NB4 (cell line): ENCODE measurements around the gene MALAT1.

Source experiments
- DNase-seq: peaks from one replicate; pipeline ENCODE4 v3.0.0; 2010; ENCODE audit warnings: low read depth
- H3K4me3 ChIP-seq: one replicate; pipeline ENCODE4 v1.5.1; 2011; ENCODE audit warnings: mild to moderate bottlenecking, low read depth, low read length, moderate library complexity
- MYC ChIP-seq: IDR thresholded peaks from 2 replicates; pipeline ENCODE4 v1.6.1; 2011; ENCODE audit warnings: low read depth, low read length
- POLR2A ChIP-seq: IDR thresholded peaks from 2 replicates; pipeline ENCODE4 v1.6.1; 2011; ENCODE audit warnings: mild to moderate bottlenecking; ENCODE audit not compliant: insufficient read length; ENCODE audit errors: extremely low read depth
- TF ChIP-seq, protein P1 (sequence below): IDR thresholded peaks from one replicate; pipeline ENCODE4 v1.5.1; 2012; ENCODE audit warnings: low read depth, low read length
- TF ChIP-seq, protein P2 (sequence below): IDR thresholded peaks from 2 replicates; pipeline ENCODE4 v1.6.1; 2011; ENCODE audit warnings: low read depth, low read length

MALAT1 gene

DNA sequence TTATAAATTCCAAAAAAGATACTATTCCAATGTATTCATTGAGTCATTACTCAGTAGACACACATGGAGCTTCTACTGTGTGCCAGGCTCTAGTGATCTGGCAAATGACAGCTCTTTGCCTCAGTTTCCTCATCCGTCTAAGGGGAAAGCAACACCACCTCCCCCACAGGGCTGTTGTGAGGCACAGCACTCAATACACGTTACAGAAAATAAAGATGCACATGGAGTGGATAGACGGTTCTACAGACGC, 6.5 kb upstream of the MALAT1 start:
- no peak overlapping the region for H3K4me3 ChIP-seq
- peak; percentile 18 for DNase-seq
- TF ChIP-seq MYC (peak; percentile 13; the same call in 1 of the 2 replicates), POLR2A (no peak)

DNA sequence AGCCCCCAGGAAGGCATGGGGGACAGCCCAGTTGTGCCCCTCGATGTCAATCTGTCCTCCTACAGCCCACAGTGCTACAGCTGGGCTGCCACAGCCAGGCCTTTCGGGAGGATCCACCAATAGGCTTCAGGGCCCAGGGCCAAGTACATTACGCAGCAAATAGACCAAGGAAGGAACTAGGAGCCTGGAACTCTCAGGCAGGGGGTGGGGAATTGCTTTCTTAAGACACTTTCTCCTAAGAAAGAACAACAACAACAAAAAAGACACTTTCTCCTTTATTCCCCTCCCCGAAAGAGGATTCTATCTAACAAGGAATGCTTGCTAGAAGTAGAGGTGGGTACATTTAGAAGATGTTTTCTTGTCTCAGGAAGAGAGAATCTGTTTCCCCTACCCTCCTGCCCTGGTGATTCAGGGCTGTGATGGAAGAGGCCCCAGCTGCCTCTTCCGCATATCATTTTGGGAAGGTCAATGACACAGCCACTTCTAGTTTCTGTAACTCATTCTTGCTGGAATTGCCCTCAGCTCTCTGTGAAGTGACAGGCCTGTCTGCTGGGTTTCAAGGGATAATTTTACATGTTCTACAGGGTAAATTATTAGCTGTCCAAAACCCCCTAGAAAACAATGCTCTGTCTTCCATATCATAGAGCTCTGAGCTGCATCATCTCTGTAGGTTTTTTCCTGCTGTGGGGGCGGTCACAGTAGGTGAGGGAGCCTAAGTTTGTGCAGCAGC, 6.0 kb upstream of the MALAT1 start:
- H3K4me3 ChIP-seq = no peak overlapping the region
- peak; percentile 63 for DNase-seq
- TF ChIP-seq, protein P1, sequence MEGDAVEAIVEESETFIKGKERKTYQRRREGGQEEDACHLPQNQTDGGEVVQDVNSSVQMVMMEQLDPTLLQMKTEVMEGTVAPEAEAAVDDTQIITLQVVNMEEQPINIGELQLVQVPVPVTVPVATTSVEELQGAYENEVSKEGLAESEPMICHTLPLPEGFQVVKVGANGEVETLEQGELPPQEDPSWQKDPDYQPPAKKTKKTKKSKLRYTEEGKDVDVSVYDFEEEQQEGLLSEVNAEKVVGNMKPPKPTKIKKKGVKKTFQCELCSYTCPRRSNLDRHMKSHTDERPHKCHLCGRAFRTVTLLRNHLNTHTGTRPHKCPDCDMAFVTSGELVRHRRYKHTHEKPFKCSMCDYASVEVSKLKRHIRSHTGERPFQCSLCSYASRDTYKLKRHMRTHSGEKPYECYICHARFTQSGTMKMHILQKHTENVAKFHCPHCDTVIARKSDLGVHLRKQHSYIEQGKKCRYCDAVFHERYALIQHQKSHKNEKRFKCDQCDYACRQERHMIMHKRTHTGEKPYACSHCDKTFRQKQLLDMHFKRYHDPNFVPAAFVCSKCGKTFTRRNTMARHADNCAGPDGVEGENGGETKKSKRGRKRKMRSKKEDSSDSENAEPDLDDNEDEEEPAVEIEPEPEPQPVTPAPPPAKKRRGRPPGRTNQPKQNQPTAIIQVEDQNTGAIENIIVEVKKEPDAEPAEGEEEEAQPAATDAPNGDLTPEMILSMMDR = no peak
- no peak for TF ChIP-seq MYC
- no peak for TF ChIP-seq POLR2A
- TF ChIP-seq, protein P2, sequence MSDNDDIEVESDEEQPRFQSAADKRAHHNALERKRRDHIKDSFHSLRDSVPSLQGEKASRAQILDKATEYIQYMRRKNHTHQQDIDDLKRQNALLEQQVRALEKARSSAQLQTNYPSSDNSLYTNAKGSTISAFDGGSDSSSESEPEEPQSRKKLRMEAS = no peak

DNA sequence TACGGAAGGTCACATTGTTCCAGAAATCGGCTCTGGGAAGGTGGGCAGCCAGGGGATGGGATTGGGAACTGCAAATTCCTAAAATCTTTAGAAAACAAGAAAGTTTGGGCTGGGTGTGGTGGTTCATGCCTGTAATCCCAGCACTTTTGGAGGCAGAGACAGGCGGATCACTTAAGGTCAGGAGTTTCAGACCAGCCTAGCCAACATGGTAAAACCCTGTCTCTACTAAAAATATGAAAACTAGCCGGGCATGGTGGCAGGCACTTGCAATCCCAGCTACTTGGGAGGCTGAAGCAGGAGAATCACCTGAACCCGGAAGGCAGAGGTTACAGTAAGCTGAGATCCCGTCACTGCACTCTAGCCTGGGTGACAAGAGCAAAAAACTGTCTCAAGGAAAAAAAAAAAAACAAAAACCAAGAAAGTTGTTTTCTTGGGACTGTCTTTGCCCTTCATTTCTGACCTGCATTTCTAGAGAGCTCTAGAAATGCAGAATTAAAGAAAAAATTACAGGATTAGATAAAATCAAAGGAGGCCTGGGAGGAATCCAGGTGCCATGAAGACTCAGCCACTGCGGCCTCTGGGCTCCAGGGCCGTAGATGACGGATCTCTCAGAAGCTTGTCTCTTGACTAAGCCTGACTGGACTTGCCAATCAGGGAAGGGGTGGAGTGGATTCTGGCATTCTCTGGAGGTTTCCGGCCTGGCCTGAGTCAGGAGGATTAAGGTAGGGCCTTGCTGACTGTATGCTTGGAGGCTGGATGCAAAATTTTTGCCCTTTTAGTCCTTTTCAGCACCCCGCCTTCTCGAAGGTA, 5.3 kb upstream of the MALAT1 start:
- no peak for TF ChIP-seq POLR2A
- TF ChIP-seq, protein P2 = no peak
- TF ChIP-seq, protein P1 = no peak
- no peak for TF ChIP-seq MYC
- peak; percentile 7 for DNase-seq
- no peak overlapping the region for H3K4me3 ChIP-seq

DNA sequence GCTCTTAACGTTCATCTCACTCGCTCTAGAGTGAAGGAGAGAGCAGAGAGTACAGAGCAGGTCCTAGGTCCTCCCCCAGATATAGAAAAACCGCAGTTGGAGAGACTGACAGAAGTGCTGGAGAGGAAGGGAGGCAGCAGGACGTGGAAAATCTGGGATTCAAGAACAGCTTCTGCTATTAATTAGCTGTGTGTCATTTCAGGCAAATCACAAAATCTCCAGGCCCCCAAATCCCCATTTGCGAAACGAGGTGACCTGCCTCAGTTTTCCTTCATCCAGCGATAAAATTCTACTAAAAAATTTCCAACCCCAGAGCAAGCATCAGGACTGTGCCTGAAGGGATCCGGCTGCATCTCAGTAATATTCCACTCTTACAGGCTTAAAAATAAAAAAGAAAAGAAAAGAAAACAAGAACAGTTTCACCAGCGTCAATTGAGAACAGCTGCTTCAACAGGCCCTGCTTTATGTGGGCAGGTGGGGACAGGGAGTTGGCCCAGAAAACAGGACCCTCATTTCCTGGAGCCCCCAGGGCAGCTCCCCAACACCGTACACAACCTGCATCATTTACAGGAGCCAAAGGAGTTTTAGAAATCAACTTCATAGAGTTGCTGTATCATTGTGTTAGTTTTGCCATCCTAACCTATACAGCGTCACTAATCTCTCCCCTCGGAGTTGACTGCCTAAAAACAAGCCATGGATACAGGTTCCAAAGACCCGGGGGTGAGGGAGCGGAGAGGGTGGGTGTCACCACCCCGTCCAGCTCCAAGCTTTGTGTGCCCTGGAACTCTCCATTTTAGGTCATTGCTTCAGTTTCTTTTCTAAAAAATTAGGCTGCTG, 2.3 kb upstream of the MALAT1 start:
- TF ChIP-seq MYC = no peak
- no peak for TF ChIP-seq POLR2A
- TF ChIP-seq, protein P1 = no peak
- TF ChIP-seq, protein P2 = peak; percentile 11; the same call in 1 of the 2 replicates
- peak overlapping the region; percentile 66 for H3K4me3 ChIP-seq
- peak; percentile 46 for DNase-seq

DNA sequence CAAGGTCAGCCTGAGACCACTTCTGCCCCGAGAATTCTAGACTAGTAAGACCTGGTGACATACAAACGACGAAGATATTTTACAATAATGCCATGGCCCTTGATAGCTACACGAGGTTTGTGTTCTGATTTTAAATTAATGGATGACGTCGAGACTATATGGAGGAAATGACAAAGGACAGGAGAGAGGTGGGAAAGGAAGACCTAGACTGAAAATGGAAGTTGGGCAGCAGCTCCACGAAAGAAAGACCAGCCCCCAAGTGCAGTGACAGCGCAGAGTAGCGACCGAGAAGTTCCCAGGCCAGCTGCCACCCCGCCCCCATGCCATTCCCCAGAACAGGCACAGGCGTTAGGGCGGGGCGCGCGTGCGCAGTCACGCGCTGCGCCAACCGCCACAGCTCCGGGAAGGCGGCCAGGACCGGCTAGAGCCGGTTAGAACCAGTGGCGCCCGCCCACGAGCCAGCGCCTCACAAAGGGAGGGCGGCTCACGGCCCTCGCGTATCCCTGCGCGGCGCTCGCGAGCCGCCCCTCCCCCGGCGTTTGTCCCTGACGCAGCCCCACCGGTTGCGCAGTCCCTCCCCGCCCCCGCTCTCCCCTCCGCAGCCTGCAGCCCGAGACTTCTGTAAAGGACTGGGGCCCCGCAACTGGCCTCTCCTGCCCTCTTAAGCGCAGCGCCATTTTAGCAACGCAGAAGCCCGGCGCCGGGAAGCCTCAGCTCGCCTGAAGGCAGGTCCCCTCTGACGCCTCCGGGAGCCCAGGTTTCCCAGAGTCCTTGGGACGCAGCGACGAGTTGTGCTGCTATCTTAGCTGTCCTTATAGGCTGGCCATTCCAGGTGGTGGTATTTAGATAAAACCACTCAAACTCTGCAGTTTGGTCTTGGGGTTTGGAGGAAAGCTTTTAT, 1.5 kb upstream of the MALAT1 start:
- H3K4me3 ChIP-seq = peak overlapping the region; percentile 87
- TF ChIP-seq, protein P1 = no peak
- TF ChIP-seq, protein P2 = peak; percentile 81
- peak; percentile 57 for TF ChIP-seq POLR2A
- TF ChIP-seq MYC = peak; percentile 85
- DNase-seq = peak; percentile 100
